Smooth muscle cell (in vitro differentiated cells): ENCODE measurements around the gene RAB7B. TPM values are rescaled to one million over a fixed set of nuclear protein-coding genes. Genes with fewer than 3 reads are reported as not detected.

Source experiments
- DNase-seq: peaks from one replicate; lab custom pipeline; 2025; ENCODE audit not compliant: unreplicated experiment; lab: John Stamatoyannopoulos, UW
- H2AFZ ChIP-seq: fragments of 200-600 bp; sonication (generic); 2 replicates; pipeline ENCODE4 v1.6.0; 2016; ENCODE audit warnings: antibody characterized with exemption, low read depth, mild to moderate bottlenecking
- H3F3A ChIP-seq: fragments of 200-600 bp; sonication (generic); 2 replicates; pipeline ENCODE4 v1.6.0; 2017; ENCODE audit warnings: antibody characterized with exemption, low read depth
- H3K27ac ChIP-seq: fragments of 200-600 bp; sonication (generic); 2 replicates; pipeline ENCODE4 v1.5.1; 2016; ENCODE audit warnings: low read depth, mild to moderate bottlenecking
- H3K27me3 ChIP-seq: fragments of 200-600 bp; sonication (generic); 2 replicates; pipeline ENCODE4 v1.6.1; 2016; ENCODE audit warnings: low read depth, mild to moderate bottlenecking
- H3K36me3 ChIP-seq: fragments of 200-600 bp; sonication (generic); 2 replicates; pipeline ENCODE4 v1.5.1; 2016; ENCODE audit warnings: low read depth
- H3K4me1 ChIP-seq: fragments of 200-600 bp; sonication (generic); 2 replicates; pipeline ENCODE4 v1.5.1; 2016; ENCODE audit warnings: low read depth
- H3K4me2 ChIP-seq: fragments of 200-600 bp; sonication (generic); 2 replicates; pipeline ENCODE4 v1.6.0; 2016; ENCODE audit warnings: mild to moderate bottlenecking
- H3K4me3 ChIP-seq: fragments of 200-600 bp; sonication (generic); 2 replicates; pipeline ENCODE4 v1.5.1; 2016; ENCODE audit warnings: mild to moderate bottlenecking
- H3K79me2 ChIP-seq: fragments of 200-600 bp; sonication (generic); 2 replicates; pipeline ENCODE4 v1.6.0; 2016; ENCODE audit warnings: low read depth, mild to moderate bottlenecking
- H3K9ac ChIP-seq: fragments of 200-600 bp; sonication (generic); 2 replicates; pipeline ENCODE4 v1.6.0; 2016; ENCODE audit warnings: low read depth
- H3K9me3 ChIP-seq: fragments of 200-600 bp; sonication (generic); replicated peaks from 2 replicates; pipeline ENCODE4 v1.5.1; 2016; ENCODE audit warnings: low read depth
- H4K20me1 ChIP-seq: fragments of 200-600 bp; sonication (generic); 2 replicates; pipeline ENCODE4 v1.6.0; 2016; ENCODE audit warnings: low read depth
- CTCF ChIP-seq: fragments of 200-600 bp; sonication (generic); IDR thresholded peaks from 2 replicates; pipeline ENCODE4 v1.5.1; 2017; ENCODE audit warnings: borderline replicate concordance, mild to moderate bottlenecking, antibody characterized with exemption; ENCODE audit not compliant: insufficient read depth, poor library complexity, severe bottlenecking
- WGBS: methylation state at CpG from one replicate; pipeline ENCODE4 v1.1.7; 2016; ENCODE audit warnings: low lambda C conversion rate; 5-methylcytosine and 5-hydroxymethylcytosine counted together
- polyA plus RNA-seq: library from polyadenylated mRNA; unstranded; fragments of >200 nt; fragmentation: Nextera tagmentation; extraction: Ambion mirVana; gene quantifications from 2 replicates; pipeline ENCODE4 v1.2.1, GENCODE V29; 2016
- total RNA-seq: library from RNA; depleted of rRNA; stranded (reverse); fragments of >200 nt; gene quantifications from 2 replicates; pipeline ENCODE4 v1.2.3, GENCODE V29; 2014

The RAB7B gene
- total and polyA plus RNA-seq, 2 experiments from 2014 or later: 13.0 to 13.6 TPM

- H3K27me3 ChIP-seq: no peaks in the 10 kb centered on the region
- TF ChIP-seq CTCF: no peak
- no peak overlapping the region for H3K9ac ChIP-seq
- no peaks in the 10 kb centered on the region for H3K79me2 ChIP-seq
- 89% methylated on average over 15 of the region's 16 CpGs for WGBS
- no peaks in the 10 kb centered on the region for H3K9me3 ChIP-seq
- no peak overlapping the region for H2AFZ ChIP-seq
- H3F3A ChIP-seq: no peaks in the 10 kb centered on the region
- no peak overlapping the region for H3K4me3 ChIP-seq
- H3K4me2 ChIP-seq: no peak overlapping the region
- no peak overlapping the region for H3K27ac ChIP-seq
- H3K4me1 ChIP-seq: peaks cover 6% of the 10 kb centered on the region
- H4K20me1 ChIP-seq: no peaks in the 10 kb centered on the region
- no peaks in the 10 kb centered on the region for H3K36me3 ChIP-seq
- no peak for DNase-seq
These were observed 39.6 kb downstream of the RAB7B start for GRCh38 chr1:205963352-205964155.

- peaks cover 6% of the 10 kb centered on the region for H3K4me1 ChIP-seq
- no peaks in the 10 kb centered on the region for H3K79me2 ChIP-seq
- WGBS: 81% methylated on average over 6 of the region's 6 CpGs
- H3K36me3 ChIP-seq: no peaks in the 10 kb centered on the region
- H3K4me3 ChIP-seq: no peak overlapping the region
- no peak overlapping the region for H2AFZ ChIP-seq
- H3K27ac ChIP-seq: no peak overlapping the region
- no peaks in the 10 kb centered on the region for H4K20me1 ChIP-seq
- no peak for DNase-seq
- H3K27me3 ChIP-seq: no peaks in the 10 kb centered on the region
- H3F3A ChIP-seq: no peaks in the 10 kb centered on the region
- no peak for TF ChIP-seq CTCF
- H3K4me2 ChIP-seq: no peak overlapping the region
- H3K9ac ChIP-seq: no peak overlapping the region
- H3K9me3 ChIP-seq: no peaks in the 10 kb centered on the region
These were observed 40.4 kb downstream of the RAB7B start for GRCh38 chr1:205962821-205963221.

GRCh38 chr1:205961991-205962820, 41.0 kb downstream of the RAB7B start:
- Histone ChIP-seq H3F3A (no peaks in the 10 kb centered on the region), H2AFZ (no peak overlapping the region), H3K4me1 (peaks cover 6% of the 10 kb centered on the region), H3K4me3 (no peak overlapping the region), H4K20me1 (no peaks in the 10 kb centered on the region), H3K9ac (no peak overlapping the region), H3K9me3 (no peaks in the 10 kb centered on the region), H3K79me2 (no peaks in the 10 kb centered on the region), H3K36me3 (no peaks in the 10 kb centered on the region), H3K4me2 (no peak overlapping the region), H3K27ac (no peak overlapping the region), H3K27me3 (peaks cover 3% of the 10 kb centered on the region)
- DNase-seq: no peak
- TF ChIP-seq CTCF: no peak
- WGBS: 82% methylated on average over 9 of the region's 9 CpGs
